Retina (tissue), 1 donor: ENCODE measurements around the gene RCOR1.
A peak's percentile ranks its signal among the peaks of the same experiment; 100 is the strongest.
"Not testable (repeated sequence)": the region's sequence is repeated elsewhere in the genome, so short reads cannot be mapped to it uniquely, and the experiment has no call there.

Experiments used
- DNase-seq: peaks from one replicate; pipeline ENCODE4 v3.0.0-alpha.2; 2016

Gene RCOR1

DNA sequence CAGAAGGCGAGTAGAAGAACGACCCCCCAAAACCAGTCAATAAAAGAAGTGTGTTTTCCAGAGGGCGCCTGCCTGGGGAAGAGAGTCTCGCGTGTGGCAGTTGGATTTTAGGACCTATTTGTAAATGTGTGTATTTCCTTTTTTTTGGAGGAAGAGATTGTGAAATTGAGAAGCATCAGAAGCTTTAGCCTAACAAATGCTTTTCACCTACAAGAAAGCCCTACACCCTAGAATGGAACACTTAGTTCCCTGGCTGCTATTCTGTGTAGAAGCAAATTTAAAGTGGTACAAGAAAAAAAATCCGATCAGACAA is 1.3 kb downstream of the RCOR1 start:
- no peak for DNase-seq

DNA sequence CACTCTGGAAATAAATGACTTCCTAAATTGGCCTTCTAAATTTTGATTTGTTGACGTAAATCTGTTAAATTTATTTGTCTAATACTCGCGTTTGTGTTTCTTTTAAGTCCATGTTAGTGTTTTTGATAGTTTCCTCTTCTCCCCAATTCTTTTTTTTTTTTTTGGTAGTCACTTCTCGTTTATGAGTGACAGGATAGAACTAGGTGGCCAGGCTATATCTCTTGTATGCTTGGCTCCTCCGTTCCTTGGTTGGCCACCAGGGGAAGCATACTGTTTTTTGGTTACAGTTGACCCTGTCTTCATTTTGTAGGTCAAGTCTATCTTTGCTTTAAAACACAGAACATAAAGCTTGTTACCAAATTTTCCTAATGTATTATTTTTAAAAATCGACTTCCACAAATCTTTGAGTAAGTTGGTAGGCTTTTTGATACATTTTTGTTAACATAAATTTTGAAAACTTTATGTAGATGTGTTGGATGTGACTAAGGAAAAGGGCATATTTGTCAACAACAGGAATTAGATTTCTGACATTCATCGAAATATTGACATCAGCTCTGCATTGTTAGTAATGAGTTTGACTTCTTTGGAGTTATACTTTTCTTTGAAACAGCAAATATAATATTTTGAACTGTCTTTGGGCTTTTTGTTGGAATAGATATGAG is 2.2 kb downstream of the RCOR1 start:
- peak; percentile 39 for DNase-seq

DNA sequence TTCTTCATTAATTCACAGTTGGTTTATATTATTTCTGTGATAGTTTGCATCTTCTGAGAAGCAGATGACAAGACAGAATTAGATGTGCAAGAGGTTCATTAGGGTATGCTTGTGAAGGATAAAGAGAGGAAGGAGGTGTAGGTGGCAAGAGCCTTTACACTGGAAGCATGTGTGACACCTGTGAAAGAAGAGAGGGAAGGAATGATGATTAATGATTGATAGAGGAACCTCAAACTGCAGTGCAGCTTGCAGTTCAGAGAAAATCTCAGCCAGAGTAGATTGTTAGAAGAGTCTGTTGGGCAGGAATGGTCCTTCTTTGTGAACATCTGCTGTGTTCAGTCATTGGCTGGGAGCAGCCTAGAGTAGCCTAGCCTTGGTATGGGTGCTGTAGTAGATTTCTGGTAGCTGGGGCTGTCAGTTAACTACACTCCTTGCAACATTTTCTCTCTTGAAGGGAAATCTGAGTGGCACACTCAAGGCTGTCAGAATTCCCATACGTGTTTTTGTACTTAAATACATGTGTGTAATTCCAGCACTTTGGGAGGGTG is 9.0 kb downstream of the RCOR1 start:
- no peak for DNase-seq

DNA sequence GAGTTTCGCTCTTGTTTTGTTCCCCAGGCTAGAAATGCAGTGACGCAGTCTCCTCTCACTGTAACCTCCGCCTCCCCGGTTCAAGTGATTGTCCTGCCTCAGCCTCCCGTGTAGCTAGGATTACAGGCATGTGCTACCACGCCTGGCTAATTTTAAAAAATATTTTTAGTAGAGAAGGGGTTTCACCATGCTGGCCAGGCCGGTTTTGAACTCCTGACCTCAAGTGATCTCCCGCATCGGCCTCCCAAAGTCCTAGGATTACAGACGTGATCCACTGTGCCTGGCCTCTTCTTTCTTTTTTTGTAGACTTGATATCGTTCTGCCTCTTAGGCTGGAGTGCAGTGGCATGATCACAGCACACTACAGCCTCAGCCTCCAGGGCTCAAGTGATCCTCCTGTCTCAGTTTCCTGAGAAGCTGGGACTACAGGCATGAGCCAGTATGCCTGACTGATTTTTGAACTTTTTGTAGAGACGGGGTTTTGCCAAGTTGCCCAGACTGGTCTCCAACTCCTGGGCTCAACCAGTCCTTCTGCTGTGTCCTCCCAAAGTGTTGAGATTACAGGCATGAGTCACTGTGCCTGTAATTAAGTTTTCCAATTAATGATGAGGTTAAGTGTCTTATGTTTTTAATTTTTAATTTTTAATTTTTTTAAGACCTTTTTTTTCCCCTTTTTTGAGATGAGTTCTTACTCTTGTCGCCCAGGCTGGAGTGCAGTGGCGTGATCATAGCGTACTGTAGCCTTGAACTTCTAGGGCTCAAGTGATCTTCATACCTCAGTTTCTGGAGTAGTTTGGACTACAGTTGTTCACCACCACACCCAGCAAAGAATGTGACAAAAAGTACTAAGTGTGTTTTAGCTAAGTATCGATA is 10.2 kb downstream of the RCOR1 start:
- DNase-seq, result no peak

DNA sequence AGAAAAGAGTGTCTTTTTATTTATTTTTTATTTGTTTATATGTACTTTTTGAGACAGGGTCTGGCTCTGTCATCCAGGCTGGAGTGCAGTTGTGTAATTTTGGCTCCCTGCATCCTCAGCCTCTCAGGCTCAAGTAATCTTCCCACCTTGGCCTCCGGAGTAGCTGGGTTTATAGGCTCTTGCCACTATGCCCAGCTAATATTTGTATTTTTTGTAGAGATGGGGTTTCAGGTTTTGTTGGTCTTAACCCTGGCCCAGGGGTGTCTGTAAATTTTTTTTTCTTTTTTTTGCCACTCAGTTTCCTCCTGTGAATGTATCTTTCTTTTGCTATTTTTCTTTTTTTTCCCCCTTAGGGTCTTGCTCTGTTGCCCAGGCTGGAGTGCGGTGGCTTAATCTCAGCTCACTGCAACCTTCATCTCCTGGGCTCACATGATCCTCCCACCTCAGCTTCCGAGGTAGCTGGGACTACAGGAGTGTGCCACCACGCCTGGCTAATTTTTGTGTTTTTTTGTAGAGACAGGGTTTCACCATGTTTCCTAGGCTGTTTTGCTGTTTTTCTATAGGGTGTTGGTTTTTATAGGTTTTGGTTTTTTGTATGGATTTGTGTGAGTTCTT is 11.0 kb downstream of the RCOR1 start:
- DNase-seq, result no peak

DNA sequence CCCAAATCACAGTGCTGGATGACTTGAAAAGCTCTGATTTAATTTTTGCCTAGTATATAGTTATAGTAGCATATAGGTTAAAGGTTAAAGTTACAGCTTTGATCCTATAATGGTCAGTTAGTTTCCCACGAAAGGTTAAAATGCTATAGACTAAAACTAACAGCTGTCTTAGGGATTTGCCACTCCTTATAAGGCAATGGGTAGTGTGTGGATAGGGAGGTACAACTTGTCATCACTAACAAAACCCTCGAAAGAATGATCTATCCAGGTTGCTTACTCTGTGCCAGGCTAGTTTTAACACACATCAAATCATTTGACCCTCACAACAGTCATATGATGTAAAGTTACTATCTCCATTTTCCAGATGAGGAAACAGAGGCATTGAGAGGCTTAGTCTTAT is 11.7 kb downstream of the RCOR1 start:
- no peak for DNase-seq

DNA sequence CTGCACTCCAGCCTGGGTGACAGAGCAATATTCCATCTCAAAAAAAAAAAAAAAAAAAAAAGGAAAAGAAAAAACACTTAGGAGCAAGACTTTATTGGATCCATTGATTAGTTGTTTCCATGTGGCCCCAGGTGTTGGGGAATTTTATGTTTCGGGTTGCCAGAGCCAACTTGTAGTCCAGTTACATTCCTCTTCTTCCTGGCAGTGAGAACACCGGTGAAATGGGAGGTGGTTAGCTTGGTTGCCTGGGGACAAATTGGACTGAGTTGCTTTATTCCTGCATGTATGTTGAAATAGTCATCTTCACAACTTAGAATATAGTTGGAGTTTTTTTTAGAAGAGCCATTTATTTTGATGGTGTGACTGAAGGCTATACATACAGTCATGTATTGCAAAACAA is 12.6 kb downstream of the RCOR1 start:
- DNase-seq, result no peak

DNA sequence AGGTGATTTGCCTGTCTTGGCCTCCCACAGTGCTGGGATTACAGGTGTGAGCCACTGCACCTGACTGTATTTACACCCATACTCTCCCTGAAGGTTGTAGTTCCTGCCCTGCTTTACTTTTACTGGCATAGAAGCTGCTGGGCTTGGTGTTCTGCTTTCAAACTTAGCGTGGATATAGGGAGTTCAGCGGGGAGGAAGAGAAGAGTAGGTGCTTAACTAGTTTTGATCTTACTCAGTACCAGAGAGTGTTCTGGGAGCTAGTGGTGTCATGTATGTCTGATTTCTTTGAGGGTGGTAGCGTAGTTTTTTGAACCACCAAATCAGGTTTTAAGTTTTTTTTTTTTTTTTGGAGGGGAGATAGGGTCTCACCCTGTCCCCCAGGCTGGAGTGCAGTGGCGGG is 13.8 kb downstream of the RCOR1 start:
- no peak for DNase-seq

DNA sequence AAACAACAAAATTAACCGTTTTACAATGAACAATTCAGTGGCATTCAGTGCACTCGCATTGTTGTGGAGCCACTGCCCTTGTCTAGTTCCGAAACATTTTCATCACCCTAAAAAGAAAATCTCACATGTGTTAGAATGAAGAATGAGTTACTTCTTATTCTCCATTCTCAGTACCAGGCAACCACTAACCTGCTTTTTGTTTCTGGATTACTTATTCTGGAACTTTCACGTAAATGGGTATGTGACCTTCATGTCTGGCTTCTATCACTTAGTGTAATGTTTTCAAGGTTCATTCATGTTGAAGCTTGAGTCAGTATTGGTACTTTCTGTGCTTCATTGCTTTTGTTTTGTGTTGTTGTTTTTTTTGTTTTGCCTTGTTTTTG is 15.6 kb downstream of the RCOR1 start:
- no peak for DNase-seq

DNA sequence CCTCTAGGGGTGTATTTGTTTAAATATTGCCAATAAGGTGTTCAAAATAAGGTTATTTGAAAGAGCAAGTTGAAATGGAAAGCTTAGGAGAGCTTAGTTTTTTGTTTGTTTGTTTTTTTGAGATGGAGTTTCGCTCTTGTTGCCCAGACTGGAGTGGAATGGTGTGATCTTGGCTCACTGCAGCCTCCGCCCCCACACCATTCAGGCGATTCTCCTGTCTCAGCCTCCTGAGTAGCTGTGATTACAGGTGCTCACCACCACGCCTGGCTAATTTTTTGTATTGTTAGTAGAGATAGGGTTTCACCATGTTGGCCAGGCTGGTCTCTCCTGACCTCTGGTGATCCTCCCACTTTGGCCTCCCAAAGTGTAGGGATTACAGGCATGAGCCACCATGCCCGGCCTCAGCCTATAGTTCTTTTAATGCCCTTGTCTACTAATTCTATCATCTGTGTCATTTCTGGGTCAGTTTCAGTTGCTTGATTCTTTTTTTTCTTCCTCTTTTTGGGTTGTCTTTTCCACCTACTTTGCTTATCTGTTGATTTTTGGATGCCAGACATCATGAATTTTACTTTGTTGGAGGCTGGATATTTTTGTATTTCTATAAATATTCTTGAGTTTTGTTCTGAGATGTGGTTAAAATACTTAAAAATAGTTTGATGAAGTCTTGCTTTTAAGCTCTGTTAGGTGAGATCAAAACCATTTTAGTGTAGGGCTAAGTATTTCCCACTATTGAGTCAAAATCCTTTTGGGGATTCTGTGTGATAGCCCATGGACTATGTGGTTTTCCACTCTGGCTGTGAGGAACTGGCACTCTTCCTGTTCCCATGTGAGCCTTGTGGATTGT is 18.7 kb downstream of the RCOR1 start:
- DNase-seq, result no peak

DNA sequence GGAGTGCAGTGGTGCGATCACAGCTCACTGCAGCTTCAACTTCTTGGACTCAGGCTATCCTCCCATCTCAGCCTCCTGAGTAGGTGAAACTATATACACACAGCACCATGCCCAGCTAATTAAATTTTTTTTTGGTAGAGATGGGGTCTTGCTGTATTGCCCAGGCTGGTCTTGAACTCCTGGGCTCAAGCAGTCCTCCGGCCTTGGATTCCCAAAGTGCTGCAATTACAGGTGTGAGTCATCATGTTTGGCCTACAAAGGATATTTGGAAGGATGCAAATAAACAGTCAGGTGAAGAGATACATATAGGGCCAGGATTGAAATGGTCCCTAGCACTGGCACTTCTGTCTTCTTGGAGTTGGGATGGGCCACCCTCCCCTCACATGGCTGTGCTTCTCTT is 23.9 kb downstream of the RCOR1 start:
- DNase-seq, result no peak

DNA sequence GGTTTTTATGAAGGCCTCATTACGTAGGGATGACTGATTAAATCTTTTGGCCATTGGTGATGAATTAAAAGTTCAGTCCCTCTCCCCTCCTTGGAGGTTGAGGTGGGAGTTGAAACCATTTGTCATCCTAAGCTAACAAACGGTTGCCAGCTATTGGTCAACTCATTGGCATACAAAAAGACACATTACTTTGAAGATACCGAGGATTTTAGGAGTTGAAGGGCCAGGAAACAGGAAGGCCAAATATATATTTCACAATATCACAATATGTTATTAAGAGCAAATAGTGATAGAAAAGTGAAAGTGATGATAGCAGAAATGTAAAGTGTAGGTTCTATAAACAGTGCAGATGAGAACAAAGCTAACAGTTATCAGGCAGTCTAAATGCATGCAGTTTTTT is 24.4 kb downstream of the RCOR1 start:
- no peak for DNase-seq

DNA sequence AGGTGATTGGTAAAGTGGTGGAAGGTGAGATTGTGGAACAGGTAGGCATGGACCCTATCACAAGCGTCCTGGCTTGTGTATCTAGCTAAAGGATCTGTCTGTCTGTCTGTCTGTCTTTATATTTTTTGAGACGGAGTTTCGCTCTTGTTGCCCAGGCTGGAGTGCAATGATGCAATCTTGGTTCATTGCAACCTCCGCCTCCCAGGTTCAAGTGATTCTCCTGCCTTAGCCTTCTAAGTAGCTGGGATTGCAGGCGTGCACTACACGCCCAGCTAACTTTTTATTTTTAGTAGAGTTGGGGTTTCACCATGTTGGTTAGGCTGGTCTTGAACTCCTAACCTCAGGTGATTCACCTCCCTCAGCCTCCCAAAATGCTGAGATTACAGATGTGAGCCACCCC is 26.6 kb downstream of the RCOR1 start:
- not testable (repeated sequence) for DNase-seq

DNA sequence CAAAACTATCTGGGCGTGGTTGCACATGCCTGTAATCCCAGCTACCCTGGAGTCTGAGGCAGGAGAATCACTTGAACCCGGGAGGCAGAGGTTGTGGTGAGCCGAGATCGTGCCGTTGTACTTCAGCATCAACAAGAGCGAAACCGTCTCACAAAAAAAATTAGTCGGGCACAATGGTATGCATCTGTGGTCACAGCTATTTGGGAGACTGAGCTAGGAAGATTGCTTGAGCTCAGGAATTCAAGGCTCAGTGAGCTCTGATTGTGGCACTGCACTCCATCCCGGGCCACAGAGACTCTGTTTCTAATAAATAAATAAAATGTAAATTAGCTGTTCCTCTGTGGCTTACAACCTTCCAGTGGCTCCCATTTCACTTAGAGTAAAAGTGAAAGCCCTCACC is 28.0 kb downstream of the RCOR1 start:
- DNase-seq, result no peak

DNA sequence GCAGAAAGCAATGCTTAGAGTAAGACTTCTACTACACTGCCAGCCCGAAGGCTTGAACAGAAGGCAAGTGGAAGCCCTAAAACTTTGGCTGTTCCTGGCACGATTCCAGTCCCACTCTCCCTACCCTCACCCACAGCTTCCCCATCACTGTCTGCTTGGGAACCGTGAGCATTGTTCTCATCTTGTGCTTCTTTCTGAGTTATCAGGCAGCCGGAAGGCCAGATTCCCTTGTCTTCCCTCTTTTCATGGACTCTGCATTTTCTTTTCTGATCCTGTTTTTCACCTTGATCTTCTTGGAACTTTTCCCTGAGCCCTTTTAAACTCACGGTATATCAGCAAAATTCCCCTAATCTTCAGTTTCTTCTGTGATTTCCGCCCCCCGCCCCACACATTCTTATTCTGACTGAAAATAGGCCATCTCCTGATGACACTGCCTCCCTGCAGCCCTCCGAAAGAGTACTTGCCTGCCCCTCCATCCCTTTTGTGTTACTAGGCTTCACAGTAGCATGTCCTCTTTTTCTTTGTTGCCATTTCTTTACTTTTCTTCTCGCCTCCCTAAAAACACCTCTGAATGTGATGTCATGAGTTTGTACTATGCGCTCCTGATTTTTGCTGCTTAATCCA is 29.9 kb downstream of the RCOR1 start:
- DNase-seq, result peak; percentile 11

DNA sequence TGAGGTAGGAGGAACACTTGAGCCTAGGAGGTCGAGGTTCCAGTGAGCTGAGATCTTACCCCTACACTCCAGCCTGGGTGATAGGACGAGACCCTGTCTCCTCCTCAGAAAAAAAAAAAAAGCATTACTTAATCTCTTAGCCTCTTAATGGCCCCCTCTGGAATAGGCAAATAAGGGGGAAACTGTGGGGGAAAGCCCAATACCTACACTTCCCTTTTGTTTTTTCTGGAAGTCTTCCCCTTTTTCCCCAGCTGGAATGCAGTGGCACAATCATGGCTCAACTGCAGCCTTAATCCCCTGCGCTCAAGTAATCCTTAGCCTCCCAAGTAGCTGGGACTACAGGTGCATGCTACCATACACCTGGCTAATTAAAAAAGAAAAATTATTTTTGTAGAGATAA is 32.2 kb downstream of the RCOR1 start:
- DNase-seq, result no peak

DNA sequence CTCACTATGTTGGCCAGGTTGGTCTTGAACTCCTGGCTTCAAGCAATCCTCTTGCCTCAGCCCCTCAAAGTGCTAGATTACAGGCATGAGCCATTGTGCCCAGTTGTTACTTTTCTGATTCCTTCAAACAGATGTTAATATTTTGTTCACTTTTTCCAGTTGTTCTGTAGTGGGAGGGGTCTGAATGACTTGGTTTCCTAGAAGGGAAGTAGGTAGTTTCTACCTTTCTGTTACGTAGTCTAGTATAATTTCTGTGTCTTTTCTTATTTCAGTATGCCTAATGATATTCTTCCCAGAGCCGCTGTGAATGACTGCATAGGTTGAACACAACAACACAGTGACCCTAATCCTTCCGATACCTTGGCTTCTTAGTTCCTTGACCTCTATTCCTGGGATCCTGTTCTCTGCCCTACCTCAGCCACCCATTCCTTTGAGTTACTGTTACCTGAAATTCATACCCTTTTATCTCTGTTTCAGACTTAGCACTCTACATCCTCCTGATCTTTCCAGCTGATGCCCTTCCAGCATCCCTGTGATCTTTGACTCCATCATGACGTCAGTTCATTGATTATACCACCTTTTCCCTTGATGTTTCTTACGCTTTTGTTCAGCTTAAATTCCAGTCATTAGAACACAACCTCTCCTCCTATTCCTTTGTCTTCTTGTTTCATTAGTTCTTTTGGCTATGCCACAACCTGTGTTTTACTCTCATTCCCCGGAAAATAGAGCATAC is 33.3 kb downstream of the RCOR1 start:
- no peak for DNase-seq

DNA sequence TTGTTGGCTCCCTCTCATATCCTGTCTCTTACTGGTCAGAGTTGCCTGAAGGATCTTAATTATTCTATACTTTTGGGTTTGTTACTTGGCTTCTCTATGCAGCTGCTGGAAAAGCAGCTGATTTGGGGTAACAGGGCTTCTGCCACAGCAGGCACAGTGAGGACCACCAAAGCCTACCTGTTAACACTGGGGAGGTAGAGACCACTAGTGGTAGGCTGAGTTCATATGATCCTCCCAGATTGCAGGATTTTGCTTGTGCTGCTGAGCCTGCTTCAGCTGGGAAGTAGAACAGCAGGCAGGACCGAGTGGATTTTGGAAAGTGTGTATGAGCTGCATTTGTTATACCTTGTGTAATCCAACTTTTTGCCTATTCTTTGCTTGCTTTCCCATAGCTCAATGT is 34.1 kb downstream of the RCOR1 start:
- DNase-seq, result no peak

DNA sequence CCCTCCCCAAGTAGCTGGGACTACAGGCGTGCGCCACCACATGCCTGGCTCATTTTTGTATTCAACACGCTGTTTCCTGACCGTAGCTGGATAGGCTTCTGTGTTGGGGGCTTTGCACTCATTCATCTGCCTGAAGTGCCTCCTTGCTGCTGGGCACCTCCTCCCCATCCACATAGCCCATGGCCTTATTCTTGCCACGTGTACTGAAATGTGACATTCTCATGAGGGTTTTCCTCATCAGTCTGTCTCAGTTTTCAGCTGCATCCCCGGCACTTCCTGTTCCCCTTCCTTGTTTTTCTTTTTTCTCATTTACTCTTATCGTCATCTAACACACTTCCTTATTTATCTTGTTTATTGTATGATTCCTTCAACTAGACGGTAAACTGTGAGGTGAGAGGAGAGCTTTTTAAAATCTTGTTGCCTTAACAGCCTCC is 36.6 kb downstream of the RCOR1 start:
- DNase-seq, result no peak

DNA sequence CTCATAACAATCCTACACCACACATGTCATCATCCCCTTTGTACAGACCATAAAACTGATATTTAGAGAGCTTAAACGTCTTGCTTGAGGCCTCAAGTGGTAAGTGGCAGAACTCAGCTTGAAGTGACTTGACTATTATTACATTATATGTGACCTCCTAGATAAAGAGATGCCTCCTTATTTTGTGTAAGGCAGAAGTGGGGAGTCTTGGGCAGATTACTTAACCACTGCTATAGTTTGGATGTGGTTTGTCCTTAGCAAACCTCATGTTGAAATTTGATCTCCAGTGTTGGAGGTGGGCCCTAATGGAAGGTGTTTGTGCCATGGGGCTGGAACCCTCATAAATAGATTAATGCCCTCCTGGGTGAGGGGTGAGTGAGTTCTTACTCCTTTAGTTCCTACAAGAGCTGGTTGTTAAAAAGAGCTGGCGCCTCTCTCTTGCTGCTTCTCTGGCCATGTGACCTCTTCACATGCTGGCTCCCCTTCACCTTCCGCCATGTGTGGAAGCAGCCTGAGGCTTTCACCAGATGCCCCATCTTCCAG is 37.4 kb downstream of the RCOR1 start:
- DNase-seq, result no peak

DNA sequence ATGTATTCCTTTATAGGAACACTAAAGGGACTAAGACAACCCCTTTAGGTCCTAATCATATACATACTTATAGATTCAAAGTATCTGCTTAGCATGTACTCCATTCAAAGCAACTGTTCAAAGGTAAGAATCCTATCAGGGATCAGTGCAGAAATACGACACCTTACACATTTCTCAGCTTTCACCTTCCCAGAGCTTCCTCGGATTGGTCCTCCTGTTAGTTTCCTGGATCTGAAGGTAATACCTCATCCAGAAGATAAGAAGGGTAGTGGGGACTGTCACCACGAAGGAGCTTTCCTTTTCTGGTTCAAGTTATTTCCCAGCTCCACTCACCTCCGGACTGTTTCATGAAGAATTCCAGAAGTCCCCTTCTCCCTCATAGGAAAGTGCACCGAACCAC is 38.0 kb downstream of the RCOR1 start:
- no peak for DNase-seq

DNA sequence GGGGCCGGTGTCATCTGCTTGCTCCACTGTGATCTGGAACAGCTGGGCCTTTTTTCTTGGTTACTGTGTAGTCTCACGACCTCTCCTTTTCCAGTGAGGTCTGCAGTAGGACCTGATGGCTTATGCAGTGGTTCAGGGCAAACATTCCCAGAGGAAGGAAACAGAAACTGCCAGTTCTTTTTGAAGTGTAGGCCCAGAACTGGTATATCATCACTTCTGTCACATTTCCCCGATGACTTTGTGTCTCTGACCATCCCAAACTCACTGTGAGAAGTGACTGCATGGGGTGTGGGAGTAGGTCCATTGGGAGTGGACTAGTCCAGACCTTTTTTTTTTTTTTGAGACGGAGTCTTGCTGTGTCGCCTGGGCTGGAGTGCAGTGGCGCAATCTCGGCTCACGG is 38.4 kb downstream of the RCOR1 start:
- DNase-seq, result no peak
